GM12873 (cell line): ENCODE measurements around the gene MTUS2.

ENCODE experiments used
- TF ChIP-seq, protein P1 (sequence below): IDR thresholded peaks from 2 replicates; pipeline ENCODE4 v1.5.1; 2012; ENCODE audit warnings: low read depth, mild to moderate bottlenecking, moderate library complexity, low read length, control low read depth; ENCODE audit not compliant: insufficient read depth; ENCODE audit errors: missing control alignments

The MTUS2 gene

GRCh38 chr13:29159871-29160270 is 339.7 kb downstream of the MTUS2 start:
- TF ChIP-seq, protein P1, sequence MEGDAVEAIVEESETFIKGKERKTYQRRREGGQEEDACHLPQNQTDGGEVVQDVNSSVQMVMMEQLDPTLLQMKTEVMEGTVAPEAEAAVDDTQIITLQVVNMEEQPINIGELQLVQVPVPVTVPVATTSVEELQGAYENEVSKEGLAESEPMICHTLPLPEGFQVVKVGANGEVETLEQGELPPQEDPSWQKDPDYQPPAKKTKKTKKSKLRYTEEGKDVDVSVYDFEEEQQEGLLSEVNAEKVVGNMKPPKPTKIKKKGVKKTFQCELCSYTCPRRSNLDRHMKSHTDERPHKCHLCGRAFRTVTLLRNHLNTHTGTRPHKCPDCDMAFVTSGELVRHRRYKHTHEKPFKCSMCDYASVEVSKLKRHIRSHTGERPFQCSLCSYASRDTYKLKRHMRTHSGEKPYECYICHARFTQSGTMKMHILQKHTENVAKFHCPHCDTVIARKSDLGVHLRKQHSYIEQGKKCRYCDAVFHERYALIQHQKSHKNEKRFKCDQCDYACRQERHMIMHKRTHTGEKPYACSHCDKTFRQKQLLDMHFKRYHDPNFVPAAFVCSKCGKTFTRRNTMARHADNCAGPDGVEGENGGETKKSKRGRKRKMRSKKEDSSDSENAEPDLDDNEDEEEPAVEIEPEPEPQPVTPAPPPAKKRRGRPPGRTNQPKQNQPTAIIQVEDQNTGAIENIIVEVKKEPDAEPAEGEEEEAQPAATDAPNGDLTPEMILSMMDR = no peak

DNA sequence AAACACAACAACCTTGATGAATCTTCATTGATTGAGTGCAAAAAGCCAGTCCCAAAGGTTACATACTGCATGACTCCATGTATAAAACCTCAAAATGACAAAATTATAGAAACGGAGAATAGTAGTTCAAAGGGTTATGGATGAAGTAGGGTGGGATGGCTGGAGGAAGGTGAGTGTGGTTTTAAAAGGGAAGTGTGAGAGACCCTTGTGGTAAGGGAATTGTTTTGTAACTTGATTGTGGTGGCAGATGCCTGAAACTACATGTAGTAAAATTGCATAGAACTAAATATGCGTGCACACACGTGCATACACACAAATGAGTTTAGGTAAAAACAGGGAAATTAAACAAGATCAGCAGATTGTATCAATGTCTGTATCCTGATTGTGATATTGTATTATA is 340.7 kb downstream of the MTUS2 start:
- TF ChIP-seq, protein P1 = no peak

- TF ChIP-seq, protein P1 = no peak
Observed at GRCh38 chr13:29161676-29162075, 341.5 kb downstream of the MTUS2 start.

GRCh38 chr13:29162638-29163235 is 342.6 kb downstream of the MTUS2 start:
- TF ChIP-seq, protein P1 = no peak

DNA sequence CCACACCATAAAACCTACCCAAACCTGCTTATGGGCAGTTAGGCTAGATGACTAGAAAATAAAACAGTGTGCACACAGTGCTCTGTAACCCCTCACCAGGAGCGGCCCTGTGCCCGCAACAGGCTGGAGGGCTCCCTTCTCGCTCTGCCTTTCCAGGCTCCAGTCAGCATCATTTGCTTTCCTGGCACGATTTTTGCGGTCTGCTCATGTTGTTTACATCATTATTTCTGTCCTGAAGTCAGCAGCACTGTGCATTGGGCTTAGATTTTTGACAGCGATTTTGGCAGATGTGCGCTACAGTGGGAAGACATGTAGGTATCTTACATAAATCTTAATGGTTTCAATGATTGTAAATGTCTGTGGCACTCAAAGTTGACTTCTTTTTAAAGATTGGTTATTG is 344.0 kb downstream of the MTUS2 start:
- TF ChIP-seq, protein P1 = no peak

GRCh38 chr13:29165216-29165615 is 345.1 kb downstream of the MTUS2 start:
- TF ChIP-seq, protein P1 = no peak

- TF ChIP-seq, protein P1 = no peak
Observed at GRCh38 chr13:29165840-29166239, 345.7 kb downstream of the MTUS2 start.
